Neural cell (in vitro differentiated cells): ENCODE data around the gene POLA2.

Experiments used
- SMC3 ChIP-seq: fragments of 450-650 bp; conservative IDR thresholded peaks from 2 replicates; pipeline ENCODE4 v1.6.1; 2014; ENCODE audit warnings: antibody characterized with exemption, mild to moderate bottlenecking, moderate library complexity; ENCODE audit not compliant: poor library complexity
- TF ChIP-seq, protein P1 (sequence below): fragments of 450-650 bp; IDR thresholded peaks from 2 replicates; pipeline ENCODE4 v1.5.1; 2014; ENCODE audit warnings: antibody characterized with exemption, mild to moderate bottlenecking, moderate library complexity; ENCODE audit not compliant: poor library complexity, severe bottlenecking

DNA sequence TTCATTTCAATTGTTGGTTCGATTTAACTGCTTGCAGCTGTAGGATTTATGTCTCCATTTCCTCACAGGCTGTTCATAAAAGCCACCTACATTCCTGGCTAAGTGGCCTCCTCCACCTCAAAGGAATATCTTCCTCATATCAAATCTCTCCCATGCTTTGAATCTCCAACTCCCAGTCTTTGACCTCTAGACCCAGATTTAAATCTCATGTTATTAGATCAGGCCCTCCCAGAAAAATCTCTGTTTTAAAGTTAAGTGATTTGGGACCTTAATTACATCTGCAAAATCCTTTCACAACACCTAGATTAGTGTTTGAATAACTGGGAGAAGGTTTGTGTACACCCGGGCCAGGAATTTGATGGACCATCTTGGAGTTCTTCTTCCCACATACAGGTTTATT lies 33.9 kb upstream of the POLA2 start:
- TF ChIP-seq, protein P1, sequence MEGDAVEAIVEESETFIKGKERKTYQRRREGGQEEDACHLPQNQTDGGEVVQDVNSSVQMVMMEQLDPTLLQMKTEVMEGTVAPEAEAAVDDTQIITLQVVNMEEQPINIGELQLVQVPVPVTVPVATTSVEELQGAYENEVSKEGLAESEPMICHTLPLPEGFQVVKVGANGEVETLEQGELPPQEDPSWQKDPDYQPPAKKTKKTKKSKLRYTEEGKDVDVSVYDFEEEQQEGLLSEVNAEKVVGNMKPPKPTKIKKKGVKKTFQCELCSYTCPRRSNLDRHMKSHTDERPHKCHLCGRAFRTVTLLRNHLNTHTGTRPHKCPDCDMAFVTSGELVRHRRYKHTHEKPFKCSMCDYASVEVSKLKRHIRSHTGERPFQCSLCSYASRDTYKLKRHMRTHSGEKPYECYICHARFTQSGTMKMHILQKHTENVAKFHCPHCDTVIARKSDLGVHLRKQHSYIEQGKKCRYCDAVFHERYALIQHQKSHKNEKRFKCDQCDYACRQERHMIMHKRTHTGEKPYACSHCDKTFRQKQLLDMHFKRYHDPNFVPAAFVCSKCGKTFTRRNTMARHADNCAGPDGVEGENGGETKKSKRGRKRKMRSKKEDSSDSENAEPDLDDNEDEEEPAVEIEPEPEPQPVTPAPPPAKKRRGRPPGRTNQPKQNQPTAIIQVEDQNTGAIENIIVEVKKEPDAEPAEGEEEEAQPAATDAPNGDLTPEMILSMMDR, result no peak
- TF ChIP-seq SMC3, result no peak
